HepG2 (cell line): ENCODE measurements around the gene OR10J4. TPM values are rescaled to one million over a fixed set of nuclear protein-coding genes. Genes with fewer than 3 reads are reported as not detected.

ENCODE experiments used
- ATAC-seq: fragments of 200-7000 bp; cut with Tn5 transposase; 3 replicates; pipeline ENCODE4 v1.9.1; 2020; ENCODE audit warnings: mild to moderate bottlenecking, moderate library complexity
- BruUV-seq: library from RNA; stranded (reverse); fragments of 400-500 nt; replicated peaks from 2 replicates; lab custom pipeline; 2021; lab: Mats Ljungman, UMichigan
- CTCF ChIA-PET: fragments of 300-600 bp; formaldehyde crosslinking; extraction: SDS; loops from one replicate; lab custom pipeline; 2021; ENCODE audit warnings: low total read pairs, inconsistent platforms, low intra/inter-chr PET ratio; lab: Yijun Ruan, JAX
- POLR2A ChIA-PET: fragments of 350-600 bp; sonication (Branson Sonifier 250); formaldehyde crosslinking; loops from one replicate; lab custom pipeline; 2020; ENCODE audit warnings: antibody characterized with exemption, inconsistent platforms; lab: Yijun Ruan, JAX
- DNase-seq: peaks from one replicate; pipeline ENCODE4 v3.0.0-alpha.2; 2015; ENCODE audit warnings: low spot score
- FAIRE-seq: peaks from 3 replicates; lab custom pipeline; 2011; peaks lifted over from hg19 to GRCh38; lab: Jason Lieb, UNC
- H2AFZ ChIP-seq: one replicate; pipeline ENCODE4 v1.6.1; 2011; ENCODE audit warnings: low read length, inconsistent platforms
- H3K27ac ChIP-seq: fragments of 300-600 bp; 3 replicates; pipeline ENCODE4 v1.8.0; 2011; ENCODE audit warnings: mixed run types, mild to moderate bottlenecking, mixed read lengths, low read length, inconsistent platforms; ENCODE audit not compliant: insufficient read depth; ENCODE audit errors: extremely low read length
- H3K27me3 ChIP-seq, 2 experiments: fragments of 200-600 bp in 1 of 2; 2 replicates in 1 of 2; 3 replicates in 1 of 2; pipeline versions ENCODE4 v1.6.0 to v1.8.0; 2011; ENCODE audit warnings: low read length in 2 of 2, mild to moderate bottlenecking in 2 of 2, moderate library complexity in 2 of 2, inconsistent platforms in 1 of 2; ENCODE audit not compliant: insufficient read depth in 2 of 2, control insufficient read depth in 1 of 2
- H3K36me3 ChIP-seq, 2 experiments: fragments of 200-600 bp in 1 of 2; replicated peaks in 1 of 2; 2 replicates in 1 of 2; 3 replicates in 1 of 2; pipeline versions ENCODE4 v1.5.1 to v1.8.0; 2011; ENCODE audit warnings: low read length in 2 of 2, inconsistent platforms in 1 of 2; ENCODE audit not compliant: insufficient read depth in 2 of 2, control insufficient read depth in 1 of 2
- H3K4me1 ChIP-seq: 2 replicates; pipeline ENCODE4 v1.5.1; 2012; ENCODE audit warnings: low read length, inconsistent platforms; ENCODE audit not compliant: insufficient read depth
- H3K4me2 ChIP-seq: 2 replicates; pipeline ENCODE4 v1.6.0; 2011; ENCODE audit warnings: low read depth, low read length, inconsistent platforms
- H3K4me3 ChIP-seq, 3 experiments: fragments of 200-600 bp in 1 of 3; sonication (generic), shearing (Covaris generic) in 1 of 3; replicated peaks in 1 of 3; 2 replicates each; pipeline ENCODE4 v1.5.1; 2011 to 2016; ENCODE audit warnings: low read length in 3 of 3, inconsistent platforms in 2 of 3, low read depth in 2 of 3, mild to moderate bottlenecking in 2 of 3, control low read depth in 1 of 3, mixed read lengths in 1 of 3; ENCODE audit not compliant: insufficient read depth in 1 of 3
- H3K79me2 ChIP-seq: one replicate; pipeline ENCODE4 v1.6.1; 2011; ENCODE audit warnings: low read length, inconsistent platforms; ENCODE audit not compliant: insufficient read depth
- H3K9ac ChIP-seq: 2 replicates; pipeline ENCODE4 v1.6.0; 2011; ENCODE audit warnings: mild to moderate bottlenecking, low read depth, low read length, inconsistent platforms; ENCODE audit not compliant: insufficient read depth
- H3K9me3 ChIP-seq: 2 replicates; pipeline ENCODE4 v1.5.1; 2012; ENCODE audit warnings: mild to moderate bottlenecking, low read length
- H4K20me1 ChIP-seq: 2 replicates; pipeline ENCODE4 v1.6.0; 2011; ENCODE audit warnings: inconsistent platforms, mild to moderate bottlenecking, low read length, moderate library complexity; ENCODE audit not compliant: insufficient read depth
- BHLHE40 ChIP-seq: IDR thresholded peaks from 2 replicates; pipeline ENCODE4 v1.6.1; 2011; ENCODE audit warnings: low read length, improper control_type of control experiment
- GTF2F1 ChIP-seq: fragments of 150-350 bp; IDR thresholded peaks from 2 replicates; pipeline ENCODE4 v1.6.1; 2014; ENCODE audit warnings: low read length
- HNRNPH1 ChIP-seq: fragments of 200-400 bp; formaldehyde crosslinking; optimal IDR thresholded peaks from 2 replicates; pipeline ENCODE3; 2017; ENCODE audit warnings: mild to moderate bottlenecking, low read depth, low read length
- MAF1 ChIP-seq: sonication (generic); formaldehyde crosslinking; IDR thresholded peaks from 2 replicates; pipeline ENCODE4 v1.5.0; 2020; ENCODE audit warnings: missing genetic modification reagents, borderline replicate concordance
- NBN ChIP-seq: fragments of 450-650 bp; conservative IDR thresholded peaks from 2 replicates; pipeline ENCODE4 v1.6.1; 2017
- SIX1 ChIP-seq: sonication (generic); formaldehyde crosslinking; IDR thresholded peaks from 2 replicates; pipeline ENCODE4 v1.4.0; 2020; ENCODE audit warnings: missing genetic modification reagents, borderline replicate concordance
- SYNCRIP ChIP-seq: fragments of 200-400 bp; formaldehyde crosslinking; IDR thresholded peaks from 2 replicates; pipeline ENCODE4 v1.6.1; 2018; ENCODE audit warnings: mild to moderate bottlenecking, low read depth, low read length; ENCODE audit not compliant: insufficient read depth
- TAF1 ChIP-seq: sonication (generic); formaldehyde crosslinking; IDR thresholded peaks from 2 replicates; pipeline ENCODE4 v1.4.0; 2020; ENCODE audit warnings: missing genetic modification reagents
- ZFP36L1 ChIP-seq: sonication (generic); formaldehyde crosslinking; IDR thresholded peaks from 2 replicates; pipeline ENCODE4 v1.8.0; 2022; ENCODE audit warnings: mild to moderate bottlenecking, missing genetic modification reagents, moderate library complexity
- ZFP37 ChIP-seq: sonication (generic); formaldehyde crosslinking; IDR thresholded peaks from 2 replicates; pipeline ENCODE4 v1.4.0; 2020; ENCODE audit warnings: missing genetic modification reagents, borderline replicate concordance
- ZNF343 ChIP-seq: sonication (generic); formaldehyde crosslinking; IDR thresholded peaks from 2 replicates; pipeline ENCODE4 v1.4.0; 2020; ENCODE audit warnings: mild to moderate bottlenecking, missing genetic modification reagents
- ZNF660 ChIP-seq: sonication (generic); formaldehyde crosslinking; IDR thresholded peaks from 2 replicates; pipeline ENCODE4 v1.5.1; 2020; ENCODE audit warnings: mild to moderate bottlenecking, low read depth, missing genetic modification reagents, borderline replicate concordance
- ZNF879 ChIP-seq: sonication (generic); formaldehyde crosslinking; IDR thresholded peaks from 2 replicates; pipeline ENCODE4 v1.8.1; 2023; ENCODE audit warnings: missing genetic modification reagents
- WGBS: methylation state at CpG from one replicate; pipeline ENCODE4 v1.1.6; 2017; ENCODE audit warnings: low lambda C conversion rate; 5-methylcytosine and 5-hydroxymethylcytosine counted together
- in situ Hi-C: cut with HindIII; loops from 2 replicates; pipeline ENCODE4 v1.10.0; 2017; ENCODE audit warnings: low pct_unique_long_range_greater_than_20kb; ENCODE audit not compliant: extremely low pct_ligation_motif_present
- intact Hi-C: fragments of 100-400 bp; cut with micrococcal nuclease; formaldehyde crosslinking; loops from one replicate; pipeline ENCODE4 v1.10.0; 2022; ENCODE audit not compliant: unreplicated experiment
- polyA plus RNA-seq, 8 experiments: library from polyadenylated mRNA; depleted of rRNA in 3 of 8; stranded (reverse) in 7 of 8; unstranded in 1 of 8; fragments of >200 nt; fragmentation: Illumina TruSeq in 4 of 8; extraction: Trizol in 4 of 8; gene quantifications; 2 replicates each; pipeline versions ENCODE4 v1.2.1 to v1.2.3, GENCODE V29; 2011 to 2016; ENCODE audit warnings: low read depth in 4 of 8, missing spikeins in 1 of 8, mixed read lengths in 1 of 8; ENCODE audit not compliant: insufficient read depth in 1 of 8
- total RNA-seq, 5 experiments: library from RNA; depleted of rRNA; stranded (reverse); fragments of >200 nt; fragmentation: Illumina TruSeq; extraction: Trizol; gene quantifications; 2 replicates each; pipeline ENCODE4 v1.2.3, GENCODE V29; 2016; ENCODE audit warnings: low read depth in 1 of 5
- TF ChIP-seq, protein P1 (sequence below): fragments of 450-650 bp; IDR thresholded peaks from 2 replicates; pipeline ENCODE4 v1.6.1; 2016

OR10J4 gene
- total and polyA plus RNA-seq, 2 of the 13 experiments (the other 11 are each of a cell fraction or from before 2014, with no cell fraction given), result not detected

DNA sequence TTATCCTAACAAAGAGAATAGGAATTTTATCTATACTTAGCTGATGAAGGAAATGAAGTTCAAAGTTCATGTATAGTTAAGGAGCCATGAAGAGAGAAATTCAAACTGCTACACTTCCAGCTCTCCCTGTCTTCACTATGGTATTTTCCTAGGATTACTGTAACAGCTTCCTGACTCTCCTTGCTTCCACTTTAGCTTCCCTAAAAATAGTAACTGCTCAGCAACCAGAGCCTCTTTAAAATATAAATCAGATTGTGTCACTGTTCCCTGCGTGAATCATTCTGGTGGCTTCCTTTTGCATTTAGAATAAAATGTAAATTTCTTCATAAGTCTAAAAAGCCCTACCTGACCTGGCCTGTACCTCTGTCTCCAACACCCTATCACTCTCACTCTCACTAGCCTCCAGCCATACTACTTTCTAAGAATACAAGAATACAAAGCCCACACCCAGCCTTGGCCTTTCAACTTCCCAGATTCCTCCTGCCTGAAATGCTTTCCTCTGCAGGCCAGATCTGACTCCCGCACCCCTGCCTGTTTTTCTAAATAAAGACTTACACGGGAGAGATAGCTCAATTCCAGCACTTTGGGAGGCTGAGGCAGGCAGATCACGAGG lies 38.0 kb downstream of the OR10J4 start (continued):
- no peak for TF ChIP-seq TAF1 (CRISPR knock-in tag)
- no peak for TF ChIP-seq BHLHE40
- no peak for TF ChIP-seq MAF1 (CRISPR knock-in tag)
- no peak for TF ChIP-seq SYNCRIP
- no peak for TF ChIP-seq NBN
- no peak for TF ChIP-seq ZNF343
- TF ChIP-seq ZFP37 (CRISPR knock-in tag), result no peak
- no peak for TF ChIP-seq HNRNPH1

DNA sequence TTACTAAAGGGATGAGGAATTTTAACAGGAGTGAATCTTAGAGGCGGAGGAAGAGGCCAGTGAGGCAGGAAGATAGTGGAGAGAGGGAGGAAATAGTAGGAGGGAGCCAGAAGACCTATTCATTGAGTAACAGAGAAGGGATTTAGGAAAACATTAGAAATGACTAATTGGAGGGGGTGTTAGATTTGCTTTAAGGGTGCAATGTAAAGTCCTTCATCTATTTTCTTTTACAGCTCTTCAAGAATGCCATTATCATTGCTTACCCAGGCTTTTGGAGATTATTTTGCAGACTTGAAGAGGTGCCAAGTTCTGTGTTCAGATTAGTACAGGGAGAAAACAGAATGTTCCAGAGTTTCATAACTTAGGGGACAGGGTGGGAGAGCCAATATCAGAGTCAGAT lies 41.3 kb downstream of the OR10J4 start:
- no peak for DNase-seq
- Histone ChIP-seq H3K79me2 (no peaks in the 10 kb centered on the region), H3K27ac (no peak overlapping the region), H4K20me1 (no peaks in the 10 kb centered on the region), H3K4me1 (no peaks in the 10 kb centered on the region), H3K4me2 (no peak overlapping the region), H3K27me3 (no peaks in the 10 kb centered on the region), H2AFZ (no peak overlapping the region), H3K4me3 (no peak overlapping the region), H3K36me3 (no peaks in the 10 kb centered on the region), H3K9ac (no peak overlapping the region), H3K9me3 (peaks cover 91% of the 10 kb centered on the region)
- TF ChIP-seq ZNF879 (CRISPR knock-in tag) (no peak), ZNF660 (CRISPR knock-in tag) (no peak), ZFP36L1 (CRISPR knock-in tag) (no peak), GTF2F1 (no peak), SIX1 (CRISPR knock-in tag) (no peak)
- TF ChIP-seq, protein P1, sequence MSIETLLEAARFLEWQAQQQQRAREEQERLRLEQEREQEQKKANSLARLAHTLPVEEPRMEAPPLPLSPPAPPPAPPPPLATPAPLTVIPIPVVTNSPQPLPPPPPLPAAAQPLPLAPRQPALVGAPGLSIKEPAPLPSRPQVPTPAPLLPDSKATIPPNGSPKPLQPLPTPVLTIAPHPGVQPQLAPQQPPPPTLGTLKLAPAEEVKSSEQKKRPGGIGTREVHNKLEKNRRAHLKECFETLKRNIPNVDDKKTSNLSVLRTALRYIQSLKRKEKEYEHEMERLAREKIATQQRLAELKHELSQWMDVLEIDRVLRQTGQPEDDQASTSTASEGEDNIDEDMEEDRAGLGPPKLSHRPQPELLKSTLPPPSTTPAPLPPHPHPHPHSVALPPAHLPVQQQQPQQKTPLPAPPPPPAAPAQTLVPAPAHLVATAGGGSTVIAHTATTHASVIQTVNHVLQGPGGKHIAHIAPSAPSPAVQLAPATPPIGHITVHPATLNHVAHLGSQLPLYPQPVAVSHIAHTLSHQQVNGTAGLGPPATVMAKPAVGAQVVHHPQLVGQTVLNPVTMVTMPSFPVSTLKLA, result no peak
- ChIA-PET CTCF (no interaction called here), POLR2A (no interaction called here)
- in situ Hi-C loops, result no loop called here
- WGBS, result 0% methylated on average over 1 of the region's 1 CpG
- no peak for FAIRE-seq
- ATAC-seq, result no peak
- intact Hi-C loops, result no loop called here
- BruUV-seq, result no TSS peak
